Left forelimb (tissue), 1 donor: ENCODE results near the gene GARIN1A.
"Not testable (repeated sequence)": the region's sequence is repeated elsewhere in the genome, so short reads cannot be mapped to it uniquely, and the experiment has no call there.

Experiments used
- DNase-seq: peaks from one replicate; pipeline ENCODE4 v3.0.0-alpha.2; 2018; ENCODE audit warnings: low spot score

The GARIN1A gene

DNA sequence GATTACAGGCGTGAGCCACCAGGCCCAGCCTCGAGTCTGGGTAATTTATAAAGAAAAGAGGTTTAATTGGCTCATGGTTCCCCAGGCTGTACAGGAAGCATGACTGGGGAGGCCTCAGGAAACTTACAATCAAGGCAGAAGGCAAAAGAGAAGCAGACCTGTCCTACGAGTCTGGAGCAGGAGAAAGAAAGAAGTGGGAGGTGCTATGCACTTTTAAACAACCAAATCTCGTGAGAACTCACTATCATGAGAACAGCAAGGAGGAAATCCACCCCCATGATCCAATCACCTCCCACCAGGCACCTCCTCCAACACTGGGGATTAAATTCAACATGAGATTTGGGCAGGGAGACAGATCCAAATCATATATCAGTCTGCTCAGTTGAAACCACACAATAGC, 11.6 kb downstream of the GARIN1A start:
- DNase-seq = not testable (repeated sequence)

DNA sequence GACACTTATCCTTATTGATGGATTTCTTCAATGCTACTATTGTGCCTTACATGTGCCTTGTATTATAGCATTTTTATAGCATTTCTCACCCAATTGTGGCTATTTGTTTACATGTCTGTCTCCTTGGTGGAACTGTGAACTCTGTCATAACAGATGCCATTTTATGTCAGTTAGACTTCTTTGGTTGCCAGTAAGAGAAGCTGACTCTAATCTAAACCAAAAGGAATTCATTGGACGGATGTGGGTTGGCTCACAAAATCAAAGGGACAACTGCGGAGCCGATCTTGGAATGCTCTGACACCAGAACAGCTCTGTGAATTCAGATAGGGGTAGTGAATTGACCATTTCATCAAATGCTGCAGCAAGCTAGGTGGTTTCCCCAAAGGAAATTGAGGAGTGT, 15.0 kb downstream of the GARIN1A start:
- DNase-seq = no peak

DNA sequence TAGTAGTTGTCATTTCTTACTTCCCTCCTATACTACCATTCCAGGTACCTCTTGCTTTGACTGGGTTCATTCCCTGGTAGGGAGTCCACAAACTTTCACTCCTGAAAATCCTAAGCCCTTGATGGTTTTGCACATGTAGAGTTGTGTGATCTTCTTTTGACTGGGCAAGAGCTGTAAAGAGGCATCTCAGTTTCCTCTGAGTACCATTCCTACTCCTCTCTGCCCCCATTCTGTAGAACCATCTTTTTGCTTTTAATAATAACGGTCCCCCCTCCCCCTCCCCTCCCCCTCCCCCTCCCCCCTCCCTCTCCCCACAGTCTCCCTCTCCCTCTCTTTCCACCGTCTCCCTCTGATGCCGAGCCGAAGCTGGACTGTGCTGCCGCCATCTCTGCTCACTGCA, 16.4 kb downstream of the GARIN1A start:
- no peak for DNase-seq

DNA sequence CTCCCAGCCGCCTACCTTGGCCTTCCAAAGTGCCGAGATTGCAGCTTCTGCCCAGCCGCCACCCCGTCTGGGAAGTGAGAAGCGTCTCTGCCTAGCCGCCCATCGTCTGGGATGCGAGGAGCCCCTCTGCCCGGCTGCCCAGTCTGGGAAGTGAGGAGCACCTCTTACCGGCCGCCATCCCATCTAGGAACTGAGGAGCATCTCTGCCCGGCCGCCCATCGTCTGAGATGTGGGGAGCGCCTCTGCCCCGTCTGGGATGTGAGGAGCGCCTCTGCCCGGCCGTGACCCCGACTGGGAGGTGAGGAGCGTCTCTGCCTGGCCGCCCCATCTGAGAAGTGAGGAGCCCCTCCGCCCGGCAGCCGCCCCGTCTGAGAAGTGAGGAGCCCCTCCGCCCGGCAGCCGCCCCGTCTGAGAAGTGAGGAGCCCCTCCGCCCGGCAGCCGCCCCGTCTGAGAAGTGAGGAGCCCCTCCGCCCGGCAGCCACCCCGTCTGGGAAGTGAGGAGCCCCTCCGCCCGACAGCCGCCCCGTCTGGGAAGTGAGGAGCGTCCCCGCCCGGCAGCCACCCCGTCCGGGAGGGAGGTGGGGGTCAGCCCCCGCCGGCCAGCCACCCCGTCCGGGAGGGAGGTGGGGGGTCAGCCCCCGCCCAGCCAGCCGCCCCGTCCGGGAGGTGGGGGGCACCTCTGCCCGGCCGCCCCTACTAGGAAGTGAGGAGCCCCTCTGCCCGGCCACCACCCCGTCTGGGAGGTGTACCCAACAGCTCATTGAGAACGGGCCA, 17.3 kb downstream of the GARIN1A start:
- not testable (repeated sequence) for DNase-seq

DNA sequence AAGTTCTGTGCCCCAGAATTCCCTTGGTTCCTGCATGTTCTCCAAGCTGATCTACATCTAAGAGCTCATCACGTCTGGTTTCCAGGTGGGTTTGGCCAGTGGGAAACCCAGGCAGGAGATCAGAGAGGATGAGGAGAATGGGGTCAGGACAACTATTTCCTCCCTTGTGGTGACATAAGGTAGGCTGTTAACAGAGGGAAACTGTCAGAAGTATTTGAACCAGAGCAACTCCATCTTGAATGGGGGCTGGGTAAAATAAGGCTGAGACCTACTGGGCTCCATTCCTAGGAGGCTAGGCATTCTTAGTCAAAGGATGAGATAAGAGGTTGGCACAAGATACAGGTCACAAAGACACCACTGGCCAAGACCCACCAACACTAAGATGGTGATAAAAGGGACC, 19.1 kb downstream of the GARIN1A start:
- no peak for DNase-seq

DNA sequence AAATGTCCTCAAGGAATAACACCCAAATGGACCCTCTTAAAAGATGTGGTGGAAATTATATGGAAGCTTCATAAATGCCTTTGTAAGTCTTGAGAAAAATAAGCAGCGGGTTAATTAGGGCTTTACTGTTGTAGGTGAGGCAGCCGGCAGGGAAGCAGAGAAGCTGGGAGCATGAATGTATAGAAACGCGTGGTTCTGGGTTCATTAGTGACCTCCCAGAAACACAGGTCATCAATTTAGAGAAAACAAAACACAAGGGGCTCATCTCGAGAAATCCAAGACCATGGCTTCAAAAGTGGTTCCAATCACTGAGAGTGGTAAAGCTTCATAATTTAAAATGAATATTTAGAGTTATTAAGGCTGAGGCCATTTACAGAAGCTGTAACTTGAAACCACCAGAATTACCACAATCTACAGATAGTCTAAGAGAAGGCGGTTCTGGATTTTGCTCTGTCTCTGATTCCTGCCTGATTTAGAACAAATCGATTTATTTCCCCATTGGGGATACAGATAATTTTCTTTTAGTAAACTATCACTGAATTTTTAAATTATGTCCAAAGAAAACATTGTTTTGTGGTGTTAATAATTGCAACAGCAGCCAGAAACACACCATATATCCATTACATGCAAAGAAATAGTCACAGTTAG, 20.7 kb downstream of the GARIN1A start:
- DNase-seq = no peak

DNA sequence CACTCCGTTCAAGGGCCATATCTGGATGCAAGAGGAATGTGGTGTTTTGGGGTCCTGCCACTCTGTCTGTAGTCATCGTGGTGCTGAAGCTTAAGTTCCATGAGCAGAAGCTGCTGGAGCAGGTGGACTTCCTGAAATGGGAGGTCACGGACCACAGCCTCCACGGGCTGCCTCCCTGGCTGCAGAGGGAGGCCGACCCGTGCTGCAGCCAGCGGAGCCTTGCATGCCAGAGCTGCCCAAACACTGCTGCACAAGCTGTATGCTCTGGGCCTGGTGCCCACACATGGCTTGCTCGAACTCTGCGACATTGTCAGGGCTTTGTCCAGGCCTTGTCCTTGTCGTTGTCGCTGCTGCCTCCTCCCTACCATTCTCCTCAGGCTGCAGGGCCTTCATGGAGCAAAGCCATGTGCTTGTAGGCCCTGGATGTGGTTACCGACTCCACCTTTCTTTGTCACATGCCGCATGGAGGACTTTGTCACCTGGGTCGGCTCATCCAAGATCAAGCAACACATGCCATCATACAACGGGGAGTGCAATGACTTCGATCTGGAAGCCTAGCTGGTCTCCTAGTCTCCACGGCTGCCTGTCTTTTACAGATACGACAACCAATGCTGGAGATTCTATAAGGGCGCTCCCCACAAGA, 21.4 kb downstream of the GARIN1A start:
- DNase-seq = no peak

DNA sequence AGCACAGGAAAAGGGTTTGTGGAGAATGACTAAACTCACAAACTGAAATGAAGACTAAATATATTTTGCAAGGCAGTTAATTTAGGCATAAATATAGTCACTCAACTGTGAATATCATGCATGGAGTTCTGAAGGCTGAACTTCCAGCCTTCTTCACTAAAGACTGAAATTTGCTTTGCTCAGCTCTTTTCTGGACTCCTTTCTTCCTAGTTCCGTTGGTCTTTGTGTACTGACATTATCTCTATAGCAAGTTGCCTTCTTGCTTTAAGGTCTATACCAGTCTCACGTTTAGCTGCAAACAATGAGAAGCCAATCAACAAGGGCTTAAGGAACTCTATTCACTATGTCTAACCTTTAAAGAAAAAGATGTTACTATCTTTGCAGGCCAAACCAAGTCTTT, 22.6 kb downstream of the GARIN1A start:
- no peak for DNase-seq

DNA sequence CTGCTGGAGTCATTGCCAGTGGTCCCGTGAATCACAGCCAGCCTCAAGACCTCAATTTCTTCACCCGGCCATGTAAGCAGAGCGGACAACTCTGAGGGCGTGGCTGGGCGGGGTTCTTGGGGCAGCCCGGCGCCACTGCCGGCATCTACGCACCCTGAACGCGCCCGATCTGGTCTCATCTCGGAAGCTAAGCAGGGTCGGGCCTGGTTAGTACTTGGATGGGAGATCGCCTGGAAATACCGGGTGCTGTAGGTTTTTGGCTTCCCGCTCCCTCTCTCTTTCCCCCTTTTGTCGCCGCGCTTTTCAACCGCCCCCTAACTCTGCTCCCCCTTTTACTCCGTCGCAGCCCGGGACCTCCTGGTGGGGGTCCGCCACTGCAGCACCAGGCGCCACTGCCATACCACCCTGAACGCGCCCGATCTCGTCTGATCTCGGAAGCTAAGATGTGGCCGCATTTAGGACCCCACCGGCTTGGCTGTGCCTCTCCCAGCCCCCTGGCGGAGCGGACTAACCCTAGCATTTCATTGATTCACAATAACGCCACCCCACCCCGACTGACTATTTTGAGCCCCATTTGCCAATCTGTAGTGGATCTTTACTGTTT, 25.3 kb downstream of the GARIN1A start:
- DNase-seq = no peak

DNA sequence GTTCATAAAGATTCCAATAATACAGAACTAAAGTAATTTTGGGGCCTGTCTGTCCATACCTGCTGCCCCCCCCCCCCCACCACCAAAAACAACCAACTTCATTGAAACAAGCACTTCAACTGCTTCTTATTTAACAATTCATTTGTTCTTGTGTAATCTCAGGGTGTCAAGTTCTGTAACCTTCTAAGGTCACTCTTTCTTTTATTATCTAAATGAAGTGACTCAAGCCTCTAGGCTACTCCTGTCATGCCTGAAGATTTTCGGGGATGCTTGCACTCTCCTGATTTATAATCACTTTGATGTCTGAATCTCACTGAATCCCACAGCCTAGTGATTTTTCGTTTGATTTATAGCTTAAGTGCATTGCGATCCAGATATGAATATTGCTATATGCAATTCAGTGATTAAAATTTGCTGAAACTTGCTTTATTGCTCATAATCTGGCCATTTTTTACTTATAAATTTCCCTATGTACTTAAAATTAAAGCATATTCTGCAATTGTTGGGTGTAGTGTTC, 27.2 kb downstream of the GARIN1A start:
- DNase-seq = no peak

DNA sequence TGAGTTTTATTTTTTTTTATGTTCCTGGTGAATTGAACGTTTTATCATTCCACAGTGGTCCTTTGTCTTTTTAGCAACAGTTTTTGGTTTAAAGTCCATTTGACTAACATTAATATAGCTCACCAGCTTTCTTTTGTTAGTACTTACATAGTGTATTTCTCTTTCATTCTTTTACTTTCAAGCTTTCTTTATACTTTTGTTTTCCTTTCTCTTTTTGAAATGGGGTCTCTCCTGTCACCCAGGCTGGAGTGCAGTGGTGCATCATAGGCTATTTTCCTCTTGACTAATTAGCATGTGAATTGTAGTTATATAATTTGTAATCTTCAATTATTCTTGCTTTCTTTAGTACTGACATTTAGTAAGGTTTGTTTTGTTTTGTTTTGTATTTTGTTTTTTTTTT, 27.8 kb downstream of the GARIN1A start:
- no peak for DNase-seq

DNA sequence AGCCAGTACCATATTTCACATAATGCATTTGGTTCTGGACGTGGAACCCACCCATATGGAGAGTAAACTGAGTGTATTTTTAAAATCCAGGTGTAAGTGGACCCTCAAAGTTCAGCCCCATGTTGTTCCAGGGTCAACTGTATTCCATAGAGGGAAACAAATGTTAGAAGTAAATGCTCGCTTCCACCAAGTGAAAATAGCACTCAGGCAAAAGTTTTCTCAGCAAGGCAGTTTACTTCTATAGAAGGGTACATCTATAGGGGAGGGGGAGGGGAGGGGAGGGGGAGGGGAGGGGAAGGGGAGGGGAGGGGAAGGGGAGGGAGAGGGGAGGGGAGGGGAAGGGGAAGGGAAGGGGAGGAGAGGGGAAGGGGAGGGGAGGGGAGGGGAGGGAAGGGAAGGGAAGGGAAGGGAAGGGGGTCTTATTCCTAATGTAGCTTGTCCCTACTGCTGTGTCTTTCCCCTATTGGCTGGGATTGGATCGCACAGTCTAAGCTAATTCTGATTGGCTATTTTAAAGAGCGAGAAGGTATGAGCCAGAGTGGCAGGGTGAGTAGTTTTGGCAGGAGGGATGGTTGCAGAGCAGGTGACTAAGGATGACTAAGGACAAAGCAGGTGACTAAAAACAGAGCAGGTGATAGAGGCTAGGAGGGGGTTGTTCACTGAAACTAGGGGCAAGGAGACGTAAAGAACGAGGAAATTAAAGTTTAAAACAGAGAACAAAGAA, 29.1 kb downstream of the GARIN1A start:
- no peak for DNase-seq

DNA sequence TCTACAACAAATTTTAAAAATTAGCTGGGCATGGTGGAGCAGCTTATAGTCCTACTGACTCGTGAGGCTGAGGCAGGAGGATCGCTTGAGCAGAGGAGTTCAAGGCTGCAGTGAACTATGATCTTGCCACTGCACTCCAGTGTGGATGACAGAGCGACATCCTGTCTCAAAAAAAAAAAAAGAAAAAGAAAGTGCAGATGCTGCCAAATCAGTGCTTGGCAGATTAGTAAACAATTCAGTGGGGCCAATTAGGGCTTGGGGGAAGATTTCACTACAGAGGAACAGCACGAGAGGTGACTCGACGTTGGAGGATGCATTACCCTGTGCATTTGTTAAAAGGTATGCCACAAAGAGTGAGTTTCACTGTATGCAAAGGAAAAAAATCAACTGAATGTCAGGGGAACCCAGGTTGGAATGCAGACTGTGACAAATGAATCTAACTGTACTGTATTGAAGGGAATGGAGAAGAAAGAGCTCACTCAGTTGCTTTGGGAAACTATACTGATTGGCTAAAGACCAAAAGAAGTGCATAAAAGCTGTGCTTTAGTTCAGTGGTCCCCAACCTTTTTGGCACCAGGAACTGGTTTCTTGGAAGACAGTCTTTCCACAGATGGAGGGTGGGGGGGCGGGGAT, 31.6 kb downstream of the GARIN1A start:
- no peak for DNase-seq

DNA sequence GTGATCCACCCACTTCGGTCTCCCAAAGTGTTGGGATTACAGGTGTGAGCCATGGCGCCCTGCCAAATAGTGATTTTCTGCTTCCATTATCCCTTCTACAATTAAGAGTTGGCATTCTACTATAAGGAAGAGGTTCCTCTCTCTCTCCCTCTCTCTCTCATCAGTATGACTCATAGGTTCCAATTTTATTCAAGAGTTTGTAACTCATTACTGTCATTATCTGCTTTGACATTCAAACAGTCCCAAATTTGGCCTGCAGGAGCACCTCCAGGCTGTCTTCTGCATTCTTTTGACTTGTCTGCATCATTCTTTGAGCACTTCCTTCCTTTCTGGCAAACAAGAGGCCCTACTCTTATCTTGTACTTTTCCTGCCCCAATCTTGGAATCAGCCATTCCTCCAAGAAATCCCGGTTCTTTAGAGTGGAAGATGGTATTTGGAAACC, 33.8 kb downstream of the GARIN1A start:
- DNase-seq = no peak

DNA sequence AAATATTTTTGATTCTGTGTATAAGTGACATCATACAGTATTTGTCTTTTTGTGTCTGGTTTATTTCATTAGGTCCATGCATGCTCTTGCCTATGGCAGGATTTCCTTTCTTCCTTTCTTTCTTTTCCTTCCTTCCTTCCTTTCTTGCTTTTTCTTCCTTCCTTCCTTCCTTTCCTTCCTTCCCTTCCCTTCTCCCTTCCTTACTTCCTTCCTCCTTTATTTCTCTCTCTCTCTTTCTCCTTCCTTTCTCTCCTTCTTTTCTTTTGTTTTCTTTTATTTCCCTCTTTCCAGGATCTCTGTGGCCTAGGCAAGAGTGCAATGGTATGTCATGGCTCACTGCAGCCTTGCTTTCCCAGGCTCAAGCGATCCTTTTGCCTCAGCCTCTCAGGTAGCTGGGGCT, 35.7 kb downstream of the GARIN1A start:
- DNase-seq = no peak

DNA sequence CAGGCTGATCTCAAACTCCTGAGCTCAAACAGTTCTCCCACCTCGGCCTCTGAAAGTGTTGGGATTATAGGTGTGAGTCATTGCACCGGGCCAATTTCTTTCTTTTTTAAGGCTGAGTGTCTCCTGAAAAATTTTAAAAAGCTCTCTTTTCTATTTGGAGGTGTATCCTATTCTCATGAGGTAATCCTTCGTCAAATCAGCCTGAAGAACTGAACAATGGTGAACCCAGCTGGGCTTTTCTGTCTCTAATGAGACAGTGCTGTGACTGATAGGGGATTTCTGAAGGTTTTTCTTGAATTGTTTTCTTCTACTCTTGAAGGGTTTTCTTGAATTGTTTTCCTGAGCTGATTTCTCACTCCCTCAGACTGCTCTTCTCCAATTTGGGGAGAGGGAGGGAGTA, 36.1 kb downstream of the GARIN1A start:
- DNase-seq = no peak

DNA sequence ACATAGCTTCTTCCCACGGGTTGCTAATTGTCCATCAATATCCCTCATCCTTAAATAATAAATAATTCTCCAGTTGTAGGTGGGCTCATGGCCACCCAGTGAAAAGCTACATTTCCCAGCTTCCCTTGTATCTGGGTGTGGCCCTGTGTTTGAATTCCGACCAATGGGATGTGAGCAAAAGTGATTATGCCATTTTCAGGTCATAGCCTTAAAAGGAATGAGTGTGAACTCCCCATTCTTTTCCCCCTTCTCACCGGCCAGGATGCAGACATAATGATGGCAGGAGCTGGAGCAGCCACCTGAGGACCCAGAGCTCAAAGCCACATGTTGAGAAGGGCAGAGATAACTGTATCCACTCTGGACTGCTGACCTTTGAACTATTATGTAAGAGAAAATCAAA, 36.7 kb downstream of the GARIN1A start:
- DNase-seq = no peak

DNA sequence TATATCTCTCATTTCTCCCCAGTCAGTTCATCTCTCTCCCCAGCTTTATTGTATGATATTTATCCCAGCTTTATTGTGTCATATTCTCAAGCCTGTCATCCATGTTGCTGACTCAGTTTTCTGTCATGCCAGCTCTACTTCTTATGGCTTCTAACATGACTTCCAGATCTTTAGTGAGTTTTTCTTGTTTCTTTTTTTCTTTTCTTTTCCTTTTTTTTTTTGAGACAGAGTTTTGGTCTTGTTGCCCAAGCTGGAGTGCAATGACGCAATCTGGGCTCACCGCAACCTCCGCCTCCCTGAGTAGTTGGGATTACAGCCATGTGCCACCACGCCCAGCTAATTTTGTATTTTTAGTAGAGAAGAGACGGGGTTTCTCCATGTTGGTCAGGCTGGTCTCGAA, 38.4 kb downstream of the GARIN1A start:
- no peak for DNase-seq

DNA sequence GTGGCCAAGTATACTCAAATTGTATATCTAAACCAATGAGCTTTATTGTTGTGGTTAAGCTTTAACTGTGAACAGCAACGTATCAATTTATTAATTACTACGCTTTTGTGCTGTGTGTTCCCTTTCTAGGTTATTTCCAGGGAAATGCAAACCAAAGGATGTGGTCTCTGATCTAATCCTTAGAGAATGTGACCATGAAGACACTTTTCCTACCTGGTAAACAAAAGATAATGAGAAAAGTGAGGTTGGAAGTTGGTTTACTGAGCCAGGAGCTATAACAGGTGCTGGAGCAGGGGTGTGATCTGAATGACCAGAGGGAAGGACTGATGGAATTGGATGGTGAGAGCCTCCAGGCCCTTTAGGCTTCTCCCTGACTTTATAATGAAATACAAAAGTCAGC, 41.7 kb downstream of the GARIN1A start:
- no peak for DNase-seq

DNA sequence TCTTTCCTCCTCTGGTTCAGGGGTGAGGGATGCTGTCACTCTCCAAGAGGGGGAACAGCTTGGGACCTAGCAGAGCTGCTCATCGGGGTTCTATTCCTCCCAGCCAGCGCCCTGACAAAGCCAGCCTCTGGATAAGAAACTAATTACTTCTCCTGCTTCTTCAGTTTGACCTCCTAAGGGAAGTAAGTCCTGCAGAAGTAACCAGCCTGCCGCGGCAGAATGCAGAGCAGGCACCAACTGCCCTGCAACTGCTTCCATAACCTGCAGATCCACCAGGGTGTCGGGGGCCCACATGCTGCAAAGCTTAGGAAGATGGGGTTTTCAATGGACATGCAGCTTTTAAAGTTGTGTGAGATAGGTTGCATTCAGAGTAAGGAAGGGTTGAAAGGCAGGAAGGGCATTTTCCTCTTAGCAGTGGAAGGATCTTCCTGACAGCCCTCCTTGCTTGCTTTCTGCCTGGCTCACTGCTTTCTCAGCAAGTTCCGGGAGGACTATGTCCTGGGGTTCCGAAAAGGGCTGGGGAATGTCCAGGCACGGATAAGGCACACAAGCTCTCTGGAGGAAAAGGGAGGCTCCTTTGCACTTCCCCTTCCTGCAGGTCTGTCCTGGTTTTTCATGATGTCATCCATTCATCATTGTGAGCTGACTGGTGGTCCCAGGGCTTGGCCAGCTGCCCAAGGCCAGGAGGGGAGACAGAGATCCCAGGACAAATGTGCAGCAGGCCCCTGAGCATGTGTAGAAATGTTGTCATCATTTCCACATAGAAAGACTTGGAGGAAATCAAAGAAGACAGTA, 42.8 kb downstream of the GARIN1A start:
- no peak for DNase-seq
